HG03159 (cell line): ENCODE results near the gene CD14.
"Not testable (repeated sequence)": the region's sequence is repeated elsewhere in the genome, so short reads cannot be mapped to it uniquely, and the experiment has no call there.

Experiments used
- ATAC-seq: cut with Tn5 transposase; IDR thresholded peaks from one replicate; pipeline ENCODE4 v1.9.1; 2021; ENCODE audit warnings: mild to moderate bottlenecking, moderate library complexity; ENCODE audit not compliant: unreplicated experiment

Gene CD14

DNA sequence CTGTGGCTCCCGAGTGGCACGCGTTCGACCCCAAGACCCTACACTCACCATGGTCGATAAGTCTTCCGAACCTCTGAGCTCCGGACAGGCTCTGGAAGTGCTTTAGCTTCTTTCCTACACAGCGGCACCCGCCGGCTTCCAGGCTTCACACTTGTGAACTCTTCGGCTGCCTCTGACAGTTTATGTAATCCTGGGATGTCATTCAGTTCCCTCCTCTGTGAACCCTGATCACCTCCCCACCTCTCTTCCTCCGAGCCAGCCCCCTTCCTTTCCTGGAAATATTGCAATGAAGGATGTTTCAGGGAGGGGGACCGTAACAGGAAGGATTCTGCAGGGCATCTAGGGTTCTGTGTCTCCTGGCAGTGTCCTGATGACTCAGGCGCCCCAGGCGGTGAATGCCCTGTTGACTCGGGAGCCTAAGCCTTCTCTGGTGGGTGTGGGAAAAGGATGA lies at the start of gene CD14:
TSS of gene CD14 (minus strand) at position 155 of the 451 bp plus-strand sequence. CDS start at position 51, 104 bp downstream.
- ATAC-seq = peak; percentile 1

DNA sequence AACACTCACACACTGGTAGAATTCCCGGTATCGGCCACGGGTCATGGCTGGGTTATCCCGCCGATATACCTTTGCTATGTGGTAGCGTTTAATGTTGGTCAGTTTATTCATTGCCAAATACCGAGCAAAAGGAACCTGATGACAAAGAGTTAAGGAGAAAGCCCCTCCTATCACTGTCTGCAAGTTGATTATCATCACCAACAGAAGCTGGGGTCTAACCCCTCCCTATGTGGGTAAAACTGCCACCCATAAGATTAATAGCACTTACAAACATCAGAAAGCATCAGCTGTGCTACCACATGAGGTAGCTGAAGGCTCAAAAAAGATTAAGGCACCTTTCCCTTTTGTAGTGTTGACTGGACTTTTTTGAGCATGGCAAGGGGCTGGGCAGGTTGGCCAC lies 46.0 kb upstream of the CD14 start:
- no peak for ATAC-seq

DNA sequence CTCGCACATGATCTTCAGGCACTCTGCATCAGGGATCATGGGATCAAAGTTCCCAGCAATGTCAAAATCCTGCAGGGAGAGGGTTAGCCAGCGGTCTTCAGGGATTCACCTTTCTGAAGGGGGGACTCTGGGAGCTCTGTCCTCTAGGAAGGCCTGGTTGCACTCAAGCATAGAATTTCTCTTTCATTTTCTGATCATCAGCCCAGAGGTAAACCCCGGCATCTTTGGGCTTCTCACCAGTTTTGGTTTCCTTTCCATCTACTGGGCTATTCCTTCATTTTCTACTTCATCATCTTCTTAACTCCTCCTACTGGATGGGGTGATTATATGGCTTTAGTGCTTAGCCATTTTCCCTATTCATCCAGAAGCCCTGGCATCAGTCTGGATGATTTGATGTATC lies 45.0 kb upstream of the CD14 start:
- peak; percentile 60 for ATAC-seq

DNA sequence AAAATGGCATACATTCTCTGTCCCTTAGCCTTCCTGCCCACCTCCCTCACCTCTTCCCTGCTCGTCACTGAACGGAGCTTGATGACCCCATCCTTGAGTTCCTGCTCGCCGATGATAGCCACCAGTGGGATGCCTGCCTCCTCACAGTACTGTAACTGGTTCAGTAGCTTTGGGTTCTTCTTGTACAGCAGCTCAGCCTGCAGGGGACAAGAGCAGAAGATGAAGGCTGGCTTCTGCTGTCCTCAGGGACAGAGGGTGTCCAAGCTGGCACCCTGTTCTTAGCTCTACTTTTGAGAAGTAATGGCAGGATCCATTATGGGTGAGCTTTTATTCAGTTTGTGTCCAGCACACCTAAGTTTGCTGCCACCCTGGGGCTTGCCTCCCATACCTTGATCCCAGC lies 41.7 kb upstream of the CD14 start:
- ATAC-seq = no peak

DNA sequence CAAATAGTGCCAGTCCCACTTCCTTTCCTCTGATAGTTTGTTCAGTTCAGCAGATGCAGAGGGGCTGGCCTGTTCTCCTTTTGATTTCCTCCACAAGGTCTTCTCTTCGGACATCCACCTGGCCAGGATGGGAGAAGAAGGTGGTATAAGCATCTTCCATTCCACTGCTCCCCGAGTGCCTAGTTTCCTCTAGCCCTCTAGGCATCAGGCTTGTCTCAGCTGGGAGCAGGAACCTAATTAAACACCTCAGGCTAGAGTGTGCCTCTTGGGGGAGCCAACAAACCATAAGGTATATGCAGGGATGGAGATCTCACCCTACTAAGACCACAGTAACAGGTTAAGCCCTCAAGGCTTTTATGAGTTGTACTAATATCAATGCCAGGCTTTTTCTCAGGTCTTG lies 41.2 kb upstream of the CD14 start:
- no peak for ATAC-seq

DNA sequence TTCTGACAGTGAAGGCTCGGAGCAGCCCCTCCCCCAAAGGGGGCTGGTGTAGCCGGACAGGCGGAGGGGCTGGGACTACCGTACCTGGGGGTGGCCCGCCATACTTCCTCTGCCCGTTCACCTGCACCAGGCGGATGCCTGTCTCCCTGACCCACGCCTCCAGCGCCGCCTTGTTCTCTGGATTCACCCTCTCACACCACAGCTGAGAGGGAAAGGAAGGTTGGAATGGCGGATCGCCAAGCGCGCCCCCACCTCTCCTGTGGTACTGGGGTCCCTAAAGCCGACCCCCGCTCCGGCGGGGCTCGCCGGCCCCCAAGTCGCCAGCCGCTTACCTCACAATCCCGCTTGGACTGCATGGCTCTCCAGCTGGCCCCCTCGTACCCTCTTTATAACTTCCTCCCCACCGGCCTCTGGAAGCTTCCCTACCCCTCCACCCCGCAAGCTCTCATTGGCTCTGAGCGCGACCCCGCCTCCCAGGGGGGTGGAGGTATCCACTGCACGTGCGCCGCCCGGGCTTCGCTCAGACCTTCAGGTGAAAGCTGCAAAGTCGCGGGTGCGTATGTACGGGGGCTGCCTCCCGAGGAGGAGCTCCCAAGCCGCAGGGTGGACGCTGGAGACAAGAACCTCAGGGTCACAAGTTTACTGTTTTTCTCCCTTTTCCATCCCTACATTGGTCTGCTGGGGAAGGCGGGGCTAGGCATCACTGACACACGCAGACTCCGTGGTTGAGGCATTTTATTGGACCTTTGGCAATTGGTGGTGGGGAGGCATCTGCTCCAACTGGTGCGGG lies 40.4 kb upstream of the CD14 start, which contains the start of gene DND1:
TSS of gene DND1 (minus strand) at position 390 of the 790 bp plus-strand sequence. CDS start at position 356, 34 bp downstream.
- no peak for ATAC-seq

DNA sequence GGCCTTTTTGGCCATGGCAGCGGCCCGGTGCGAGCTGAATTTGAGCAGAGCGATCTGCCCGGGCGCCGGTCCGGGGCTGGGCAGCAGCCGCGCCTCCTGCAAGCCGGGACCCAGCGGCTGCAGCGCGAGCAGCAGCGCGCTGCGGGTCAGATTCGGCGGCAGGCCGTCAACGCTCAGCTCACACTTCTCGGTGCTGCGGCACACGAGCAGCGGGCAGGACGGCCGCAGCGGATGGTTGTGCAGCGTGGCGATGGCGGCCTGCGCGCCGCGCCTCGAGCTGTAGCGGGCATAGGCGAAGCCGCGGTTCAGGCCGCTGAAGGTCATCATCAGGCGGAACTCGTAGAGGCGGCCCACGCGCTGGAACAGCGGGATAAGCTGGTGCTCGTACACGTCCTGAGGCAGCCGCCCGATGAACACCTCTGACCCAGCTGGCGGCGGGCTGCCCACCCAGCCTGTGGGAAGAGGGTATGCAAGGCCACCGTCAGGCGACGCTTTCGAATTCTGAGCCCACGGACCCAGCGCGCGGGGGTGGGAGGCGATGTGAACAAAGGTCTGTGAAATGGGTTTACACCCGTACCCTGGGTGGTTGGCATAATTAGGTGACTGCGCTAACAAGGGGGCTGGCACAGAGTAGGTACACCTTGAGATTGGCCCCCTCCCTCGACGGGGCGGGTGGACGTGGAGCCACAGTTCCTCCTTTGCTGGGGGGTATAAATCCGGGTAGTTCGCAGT lies 39.6 kb upstream of the CD14 start:
- ATAC-seq = no peak

DNA sequence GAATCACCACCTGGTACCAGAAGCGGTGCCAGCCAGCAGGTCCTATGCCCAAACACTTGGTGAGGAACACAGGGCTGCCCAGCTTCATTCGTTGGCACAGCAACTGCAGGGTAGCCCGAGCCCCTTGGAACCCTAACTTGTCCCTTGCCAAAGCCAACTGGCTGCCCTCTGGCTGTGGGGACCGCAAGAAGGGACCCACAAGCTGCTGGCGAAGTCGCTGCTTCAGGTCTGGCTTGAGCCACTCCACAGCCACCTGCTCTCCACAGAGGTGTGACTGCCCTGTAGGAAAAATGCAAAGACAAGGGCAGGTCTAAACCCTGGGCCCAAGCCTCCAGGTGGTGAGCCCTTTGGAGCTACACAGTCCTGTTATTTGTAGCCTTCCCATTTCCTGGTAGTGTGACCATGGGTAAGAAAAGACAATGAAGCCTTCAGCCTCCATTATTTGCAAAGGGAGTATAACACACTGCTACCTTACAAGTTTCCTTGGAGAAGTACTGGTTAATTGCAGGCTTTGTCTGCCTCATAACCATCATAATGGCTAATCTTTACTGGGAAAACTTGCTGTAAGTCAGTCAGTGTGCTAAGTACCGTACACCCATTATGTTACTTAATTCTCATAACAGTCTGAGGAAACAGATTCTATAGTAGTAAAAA lies 38.6 kb upstream of the CD14 start:
- no peak for ATAC-seq

DNA sequence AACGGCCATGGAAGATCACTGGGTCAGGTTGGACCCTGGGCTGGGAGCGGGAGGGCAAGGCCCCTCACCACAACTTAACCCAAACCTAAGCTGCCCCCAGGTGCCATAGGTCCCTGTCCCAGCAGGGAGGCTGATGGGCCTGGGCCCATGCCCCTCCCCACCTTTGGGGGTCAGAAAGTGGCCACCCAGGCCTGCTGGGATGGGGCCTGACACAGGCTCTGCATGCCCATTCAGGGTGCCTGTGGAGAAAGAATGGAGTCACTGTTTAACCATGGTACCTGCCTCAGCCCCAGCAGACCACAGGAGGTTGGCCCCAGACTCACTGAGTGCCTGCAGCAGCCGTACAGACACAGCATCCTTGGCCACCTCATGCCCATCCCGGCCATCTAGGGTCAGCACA lies 38.1 kb upstream of the CD14 start:
- ATAC-seq = not testable (repeated sequence)

DNA sequence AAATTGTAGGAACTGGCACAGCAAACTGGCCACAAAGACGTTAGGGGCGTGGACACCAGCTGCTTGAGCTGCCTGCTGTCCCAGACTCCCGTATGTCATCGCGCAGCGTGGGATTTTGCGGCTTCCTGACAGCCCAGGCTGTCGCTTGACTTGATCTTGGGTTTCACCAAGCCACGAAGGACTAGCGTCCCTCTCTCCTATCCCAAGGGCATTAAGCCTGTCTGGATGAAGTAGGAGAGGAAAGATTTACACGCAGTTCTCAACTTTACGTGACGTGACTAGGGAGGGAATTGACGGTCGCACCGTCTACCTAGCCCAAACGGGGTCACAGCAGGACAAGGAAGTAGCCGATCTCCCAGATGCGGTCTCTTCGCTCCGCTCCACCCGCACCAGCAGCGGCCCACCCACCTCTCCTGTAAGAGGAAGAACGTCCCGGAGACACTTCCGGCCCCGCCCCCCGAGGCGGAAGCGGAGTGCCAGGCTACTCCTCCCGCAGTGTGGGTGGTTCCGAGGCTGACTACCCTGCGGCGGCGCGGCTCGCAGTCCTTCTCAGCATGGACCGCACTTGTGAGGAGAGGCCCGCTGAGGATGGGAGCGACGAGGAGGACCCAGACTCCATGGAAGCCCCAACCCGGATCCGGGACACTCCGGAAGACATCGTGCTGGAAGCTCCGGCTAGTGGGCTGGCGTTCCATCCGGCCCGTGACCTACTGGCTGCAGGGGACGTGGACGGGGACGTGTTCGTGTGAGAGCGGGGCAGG lies 31.6 kb upstream of the CD14 start, which contains the start of gene WDR55:
TSS of gene WDR55 (plus strand) at position 546 of the 761 bp plus-strand sequence. CDS start at position 555, 9 bp downstream.
- peak; percentile 98 for ATAC-seq

DNA sequence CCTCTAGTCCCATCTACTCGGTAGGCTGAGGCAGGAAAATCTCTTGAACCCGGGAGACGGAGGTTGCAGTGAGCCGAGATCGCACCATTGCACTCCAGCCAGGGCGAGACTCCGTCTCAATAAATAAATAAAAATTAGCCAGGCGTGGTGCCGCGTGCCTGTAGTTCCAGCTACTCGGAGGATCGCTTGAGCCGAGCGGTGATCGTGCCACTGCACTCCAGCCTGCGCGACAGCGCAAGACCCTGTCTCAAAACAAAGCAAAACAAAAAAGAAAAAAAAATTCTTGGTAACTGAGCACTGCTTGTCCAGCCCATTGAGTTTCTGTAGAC lies 31.0 kb upstream of the CD14 start:
- ATAC-seq = no peak

DNA sequence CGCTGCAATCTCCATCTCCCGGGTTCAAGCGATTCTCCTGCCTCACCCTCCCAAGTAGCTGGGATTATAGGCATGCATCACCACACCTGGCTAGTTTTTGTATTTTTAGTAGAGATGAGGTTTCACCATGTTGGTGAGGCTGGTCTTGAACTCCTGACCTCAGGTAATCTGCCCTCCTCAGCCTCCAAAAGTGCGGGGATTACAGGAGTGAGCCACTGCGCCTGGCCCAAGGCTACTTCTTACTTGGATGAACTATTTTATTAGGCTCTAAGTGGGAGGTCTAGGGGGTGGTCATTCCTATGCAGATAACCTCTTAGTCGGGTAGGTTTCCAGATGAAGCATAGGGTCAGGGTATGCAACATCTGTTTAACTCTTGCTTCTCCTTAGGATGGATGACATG lies 27.4 kb upstream of the CD14 start:
- not testable (repeated sequence) for ATAC-seq

DNA sequence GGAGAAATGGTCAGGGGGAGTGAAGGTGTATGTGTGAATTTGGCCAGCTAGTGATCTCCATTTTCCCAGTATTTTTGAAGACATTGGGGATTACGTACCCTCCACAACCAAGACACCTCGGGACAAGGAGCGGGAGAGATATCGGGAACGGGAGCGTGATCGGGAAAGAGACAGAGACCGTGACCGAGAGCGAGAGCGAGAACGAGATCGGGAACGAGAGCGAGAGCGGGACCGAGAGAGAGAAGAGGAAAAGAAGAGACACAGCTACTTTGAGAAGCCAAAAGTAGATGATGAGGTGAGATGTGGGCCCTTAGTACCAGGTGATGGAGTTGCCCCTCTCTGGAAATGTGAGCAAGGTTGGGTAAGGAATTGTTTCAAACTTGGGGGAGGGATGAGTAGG lies 25.9 kb upstream of the CD14 start:
- ATAC-seq = no peak

DNA sequence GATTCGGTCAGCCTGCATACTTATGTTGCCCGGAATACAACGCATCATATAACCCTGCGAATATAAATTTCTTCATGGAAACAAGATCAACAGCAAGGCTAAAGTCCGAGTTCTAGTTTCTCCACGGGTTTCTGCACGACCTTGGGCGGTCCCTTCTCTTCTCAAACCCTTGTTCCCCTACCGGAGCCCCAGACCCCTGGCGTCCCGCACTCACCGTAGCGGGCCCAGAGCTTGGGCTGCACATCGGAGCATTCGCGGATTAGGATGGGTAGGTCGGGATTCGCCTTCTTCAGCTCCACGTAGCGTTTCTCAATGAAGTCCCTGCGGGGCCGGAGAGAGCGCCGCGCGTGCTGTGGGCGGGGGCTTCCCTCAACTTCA lies 14.1 kb upstream of the CD14 start:
- no peak for ATAC-seq

DNA sequence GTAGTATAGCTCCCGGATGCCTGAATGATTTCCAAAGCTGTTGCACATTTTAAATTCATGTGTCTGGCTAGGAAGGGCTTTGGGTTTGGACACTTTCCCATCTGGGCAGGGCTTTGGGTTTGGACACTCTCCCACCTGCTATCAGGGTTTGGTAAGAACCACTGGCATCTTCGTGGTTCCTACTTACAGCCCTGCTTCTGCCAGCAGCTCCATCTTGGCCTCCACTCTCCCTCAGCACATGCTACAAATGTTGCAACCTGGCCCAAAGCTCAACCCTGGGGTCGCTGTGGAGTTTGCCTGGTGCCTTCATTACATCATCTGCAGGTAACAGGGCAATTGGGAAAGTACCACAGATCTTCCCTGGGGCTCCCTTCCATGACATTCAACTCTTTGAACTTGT lies 9.7 kb upstream of the CD14 start:
- no peak for ATAC-seq

DNA sequence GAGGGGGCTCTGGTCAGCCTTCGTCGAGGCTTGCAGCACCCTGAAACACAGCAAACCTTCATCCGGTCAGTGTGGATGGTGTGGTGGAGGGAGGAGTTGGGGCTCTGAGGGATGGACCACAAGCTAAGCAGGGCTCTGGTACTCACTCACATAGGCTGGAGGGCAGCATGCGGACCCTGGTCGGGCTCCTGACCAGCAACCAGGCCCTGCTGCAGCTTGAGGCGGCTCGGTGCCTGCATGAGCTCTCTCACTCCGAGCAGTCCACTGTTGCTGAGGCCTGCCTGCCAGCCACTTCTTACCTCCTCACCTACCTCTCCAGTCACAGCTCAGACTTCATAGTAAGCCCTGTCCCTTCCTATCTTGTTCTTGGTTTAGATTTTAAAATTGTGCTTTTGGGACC lies 8.7 kb upstream of the CD14 start:
- no peak for ATAC-seq

DNA sequence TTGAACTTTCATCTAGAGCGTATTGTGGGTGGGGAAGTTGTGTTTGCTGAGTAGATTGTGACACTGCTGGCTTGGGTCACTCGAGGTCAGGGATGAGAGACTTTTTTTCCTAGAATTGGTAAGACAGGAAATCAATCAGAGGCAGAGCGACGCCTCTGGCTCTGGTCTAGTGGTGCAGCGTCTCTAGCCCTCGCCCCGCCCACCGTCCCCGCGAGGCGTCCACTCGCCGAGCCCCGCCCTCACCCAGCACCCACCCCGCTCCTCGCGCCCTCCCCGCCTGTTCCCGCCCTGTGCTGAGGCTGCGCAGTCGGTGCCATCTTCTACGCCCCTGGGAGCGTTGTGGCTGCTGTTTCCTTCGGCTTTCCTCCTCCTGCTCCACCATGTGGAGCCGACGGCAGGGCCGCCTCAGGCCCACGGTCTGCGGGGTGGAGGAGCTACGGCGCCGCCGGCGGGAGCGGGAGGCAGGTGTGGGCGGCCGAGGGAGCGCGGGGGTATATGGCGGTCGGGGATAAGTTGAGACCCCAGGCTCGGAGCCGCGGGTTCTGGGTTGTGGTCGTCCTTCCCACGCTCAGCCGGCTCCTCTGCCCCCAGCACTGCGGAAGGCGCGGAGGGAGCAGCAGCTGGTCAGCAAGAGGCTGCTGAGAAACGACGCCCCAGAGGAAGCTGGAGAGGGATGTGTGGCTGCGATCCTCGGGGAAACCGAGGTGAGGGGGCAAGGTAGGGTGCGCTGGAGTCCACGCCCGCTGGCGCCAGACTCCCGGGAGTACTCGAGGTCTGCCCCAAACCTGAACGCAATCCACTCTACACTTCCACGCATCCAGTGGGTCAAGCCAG lies 6.4 kb upstream of the CD14 start, which contains the start of gene TMCO6:
TSS of gene TMCO6 (plus strand) at position 304 of the 834 bp plus-strand sequence. CDS start at position 381, 77 bp downstream.
- ATAC-seq = peak; percentile 84

DNA sequence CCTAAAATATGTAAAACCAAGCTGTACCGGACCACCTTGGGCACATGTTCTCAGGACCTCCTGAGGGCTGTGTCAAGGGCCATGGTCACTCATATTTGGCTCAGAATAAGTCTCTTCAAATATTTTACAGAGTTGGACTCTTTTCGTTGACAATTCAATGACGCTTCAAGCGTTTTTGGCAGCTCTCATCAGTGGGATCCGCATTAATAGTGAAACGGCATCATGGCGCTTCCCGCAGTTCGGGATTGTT lies 5.8 kb upstream of the CD14 start:
- not testable (repeated sequence) for ATAC-seq

DNA sequence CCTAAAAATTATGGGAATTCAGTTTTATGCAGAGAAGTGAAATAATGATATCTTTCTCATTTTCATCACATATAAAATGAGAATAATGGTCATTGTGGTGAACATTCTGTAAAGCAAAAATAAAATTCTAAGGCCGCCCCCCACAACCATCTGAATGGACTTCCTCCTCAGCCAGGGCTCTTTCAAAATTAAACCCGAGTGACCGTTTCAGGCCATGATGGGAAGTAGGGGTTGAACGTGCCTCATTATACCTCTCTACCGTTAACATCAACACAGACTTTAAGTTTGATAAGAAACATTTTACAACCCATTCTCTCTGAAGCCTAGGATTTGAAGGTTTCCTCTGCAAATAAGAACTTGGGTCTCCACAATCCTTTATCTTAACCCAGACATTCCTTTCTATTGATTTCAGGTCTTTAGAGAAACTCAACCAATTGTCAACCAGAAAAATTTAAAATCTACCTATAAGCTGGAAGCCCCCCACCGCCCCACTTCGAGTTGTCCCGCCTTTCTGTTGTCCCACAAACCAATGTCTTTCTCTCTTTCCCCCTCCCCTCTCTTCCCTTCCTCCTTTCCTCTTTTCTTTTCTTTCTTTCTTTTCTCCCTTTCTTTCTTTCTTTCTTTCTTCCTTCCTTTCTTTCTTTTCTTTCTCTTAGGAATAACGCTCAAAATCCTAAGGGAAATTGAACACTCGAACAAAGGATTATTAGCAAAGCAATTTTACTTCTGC lies 4.6 kb upstream of the CD14 start:
- ATAC-seq = no peak
